HCT116 (cell line): Measurements from ENCODE around the gene ZNF292. TPM values are rescaled to one million over a fixed set of nuclear protein-coding genes. Genes with fewer than 3 reads are reported as not detected.

Source experiments
- ATAC-seq: fragments of 200-7000 bp; cut with Tn5 transposase; 2 replicates; pipeline ENCODE4 v1.9.1; 2020; ENCODE audit warnings: mild to moderate bottlenecking, moderate library complexity
- BruUV-seq: library from RNA; stranded (reverse); fragments of 400-500 nt; replicated peaks from 2 replicates; lab custom pipeline; 2021; lab: Mats Ljungman, UMichigan
- CTCF ChIA-PET: fragments of 300-600 bp; sonication (Branson Sonifier 250); formaldehyde crosslinking; loops from one replicate; lab custom pipeline; 2021; ENCODE audit warnings: antibody characterized with exemption; lab: Charles Lee
- POLR2A ChIA-PET: fragments of 300-600, 350-600 bp; sonication (Branson Sonifier 250); formaldehyde crosslinking; loops from one replicate; lab custom pipeline; 2021; ENCODE audit warnings: antibody characterized with exemption; lab: Charles Lee
- RAD21 ChIA-PET, 2 experiments: fragments of 300-600 bp; sonication (Branson Sonifier 250); formaldehyde crosslinking; loops; one replicate each; lab custom pipeline; 2023; ENCODE audit warnings: low total read pairs in 2 of 2; ENCODE audit not compliant: uncharacterized antibody in 2 of 2, unreplicated experiment in 2 of 2, low non-redundant PET in 1 of 2; lab: Charles Lee
- DNase-seq: peaks from one replicate; pipeline ENCODE4 v3.0.0-alpha.2; 2010; ENCODE audit warnings: low read depth, low spot score
- H2AFZ ChIP-seq: fragments of 200-600 bp; shearing (Covaris generic), sonication (generic); 2 replicates; pipeline ENCODE4 v1.6.1; 2017; ENCODE audit warnings: low read depth, mixed run types, mixed read lengths, antibody characterized with exemption, low read length; ENCODE audit not compliant: poor library complexity, severe bottlenecking
- H3K27ac ChIP-seq: 2 replicates; pipeline ENCODE4 v1.5.1; 2012; ENCODE audit warnings: low read depth, low read length
- H3K27me3 ChIP-seq: fragments of 200-600 bp; sonication (generic); 2 replicates; pipeline ENCODE4 v1.6.1; 2016; ENCODE audit warnings: mixed run types, low read length, mixed read lengths; ENCODE audit not compliant: insufficient read depth
- H3K36me3 ChIP-seq, 2 experiments: fragments of 200-500 bp in 1 of 2; fragments of 200-600 bp in 1 of 2; sonication (Bioruptor generic) in 1 of 2; sonication (generic) in 1 of 2; 2 replicates each; pipeline versions ENCODE4 v1.5.1 to v1.6.1; 2014 to 2016; ENCODE audit warnings: low read length in 2 of 2, inconsistent platforms in 1 of 2, mixed read lengths in 1 of 2, mixed run types in 1 of 2; ENCODE audit not compliant: insufficient read depth in 2 of 2, control insufficient read depth in 1 of 2
- H3K4me1 ChIP-seq, 2 experiments: fragments of 200-600 bp in 1 of 2; sonication (generic) in 1 of 2; 2 replicates each; pipeline versions ENCODE4 v1.5.1 to v1.6.1; 2012 to 2017; ENCODE audit warnings: low read length in 2 of 2, inconsistent platforms in 1 of 2, mild to moderate bottlenecking in 1 of 2, mixed read lengths in 1 of 2, mixed run types in 1 of 2, moderate library complexity in 1 of 2; ENCODE audit not compliant: insufficient read depth in 2 of 2, control insufficient read depth in 1 of 2
- H3K4me2 ChIP-seq: fragments of 200-600 bp; sonication (generic); 2 replicates; pipeline ENCODE4 v1.6.1; 2017; ENCODE audit warnings: mixed run types, low read length, mixed read lengths
- H3K4me3 ChIP-seq, 2 experiments: fragments of 200-600 bp in 1 of 2; sonication (generic) in 1 of 2; replicated peaks in 1 of 2; 2 replicates each; pipeline ENCODE4 v1.5.1; 2011 to 2016; ENCODE audit warnings: low read length in 2 of 2, control low read depth in 1 of 2, low read depth in 1 of 2, mild to moderate bottlenecking in 1 of 2, mixed read lengths in 1 of 2, mixed run types in 1 of 2
- H3K79me2 ChIP-seq: fragments of 200-600 bp; sonication (generic); 2 replicates; pipeline ENCODE4 v1.6.1; 2017; ENCODE audit warnings: mild to moderate bottlenecking, mixed run types, low read length, moderate library complexity, mixed read lengths; ENCODE audit not compliant: insufficient read depth
- H3K9ac ChIP-seq: fragments of 200-600 bp; sonication (generic); 2 replicates; pipeline ENCODE4 v1.6.1; 2016; ENCODE audit warnings: low read length, mixed read lengths
- H3K9me2 ChIP-seq: fragments of 200-600 bp; sonication (generic), shearing (Covaris generic); 2 replicates; pipeline ENCODE4 v1.6.1; 2017; ENCODE audit warnings: mixed run types, mild to moderate bottlenecking, moderate library complexity; ENCODE audit not compliant: insufficient read depth
- H3K9me3 ChIP-seq, 2 experiments: fragments of 200-500 bp in 1 of 2; fragments of 200-600 bp in 1 of 2; sonication (Bioruptor generic) in 1 of 2; sonication (generic) in 1 of 2; 2 replicates each; pipeline ENCODE4 v1.6.1; 2014 to 2017; ENCODE audit warnings: low read length in 2 of 2, mixed read lengths in 2 of 2, inconsistent platforms in 1 of 2, low read depth in 1 of 2, mild to moderate bottlenecking in 1 of 2, mixed run types in 1 of 2, moderate library complexity in 1 of 2; ENCODE audit not compliant: control insufficient read depth in 1 of 2, insufficient read depth in 1 of 2
- H4K20me1 ChIP-seq: fragments of 200-600 bp; sonication (generic), shearing (Covaris generic); 2 replicates; pipeline ENCODE4 v1.6.1; 2017; ENCODE audit warnings: mixed run types, mild to moderate bottlenecking, moderate library complexity; ENCODE audit not compliant: insufficient read depth
- CBX3 ChIP-seq: IDR thresholded peaks from 2 replicates; pipeline ENCODE4 v1.6.1; 2012; ENCODE audit warnings: low read depth
- CEBPB ChIP-seq: IDR thresholded peaks from 2 replicates; pipeline ENCODE4 v1.6.1; 2012; ENCODE audit warnings: low read depth
- ELF1 ChIP-seq: IDR thresholded peaks from 2 replicates; pipeline ENCODE4 v1.6.1; 2012; ENCODE audit warnings: low read depth, borderline replicate concordance
- EZH2 ChIP-seq: fragments of 200-600 bp; sonication (generic); IDR thresholded peaks from 2 replicates; pipeline ENCODE4 v1.6.1; 2017; ENCODE audit warnings: antibody characterized with exemption, mixed run types
- EZH2phosphoT487 ChIP-seq: fragments of 200-600 bp; IDR thresholded peaks from 2 replicates; pipeline ENCODE4 v1.6.1; 2018; ENCODE audit warnings: antibody characterized with exemption, borderline replicate concordance
- FOSL1 ChIP-seq: IDR thresholded peaks from 2 replicates; pipeline ENCODE4 v1.6.1; 2012; ENCODE audit warnings: low read depth
- JUND ChIP-seq: IDR thresholded peaks from 2 replicates; pipeline ENCODE4 v1.6.1; 2012
- POLR2A ChIP-seq: IDR thresholded peaks from 2 replicates; pipeline ENCODE4 v1.7.0; 2011; ENCODE audit warnings: borderline replicate concordance; ENCODE audit not compliant: insufficient read depth, insufficient read length; ENCODE audit errors: extremely low read depth
- RAD21 ChIP-seq: IDR thresholded peaks from 2 replicates; pipeline ENCODE4 v1.6.1; 2012; ENCODE audit warnings: low read depth, mild to moderate bottlenecking
- SIN3A ChIP-seq: IDR thresholded peaks from 2 replicates; pipeline ENCODE4 v1.6.1; 2012; ENCODE audit warnings: low read depth
- SP1 ChIP-seq: IDR thresholded peaks from 2 replicates; pipeline ENCODE4 v1.6.1; 2012; ENCODE audit warnings: low read depth
- SRF ChIP-seq: IDR thresholded peaks from 2 replicates; pipeline ENCODE4 v1.6.1; 2012; ENCODE audit warnings: low read depth
- TCF7L2 ChIP-seq: IDR thresholded peaks from 2 replicates; pipeline ENCODE4 v1.7.0; 2011; ENCODE audit warnings: borderline replicate concordance, inconsistent platforms; ENCODE audit not compliant: insufficient read depth, insufficient read length; ENCODE audit errors: extremely low read depth
- YY1 ChIP-seq: IDR thresholded peaks from 2 replicates; pipeline ENCODE4 v1.6.1; 2011; ENCODE audit warnings: low read length, low read depth, moderate library complexity, mild to moderate bottlenecking; ENCODE audit not compliant: insufficient replicate concordance; ENCODE audit errors: extremely low read depth
- ZNF274 ChIP-seq: fragments of 200-500 bp; sonication (Bioruptor generic); IDR thresholded peaks from 2 replicates; pipeline ENCODE4 v1.6.1; 2014; ENCODE audit warnings: mild to moderate bottlenecking, low read depth, low read length, inconsistent platforms
- intact Hi-C: fragments of 100-400 bp; cut with micrococcal nuclease; formaldehyde crosslinking; loops from 2 replicates; pipeline ENCODE4 v1.10.0; 2022
- total RNA-seq: library from RNA; stranded (reverse); gene quantifications from one replicate; pipeline ENCODE4 v1.2.1, GENCODE V29; 2021; ENCODE audit not compliant: unreplicated experiment
- TF ChIP-seq, protein P1 (sequence below): IDR thresholded peaks from 2 replicates; pipeline ENCODE4 v1.6.1; 2012; ENCODE audit warnings: low read depth
- TF ChIP-seq, protein P2 (sequence below): IDR thresholded peaks from 2 replicates; pipeline ENCODE4 v1.6.1; 2012
- TF ChIP-seq, protein P3 (sequence below): IDR thresholded peaks from 2 replicates; pipeline ENCODE4 v1.6.1; 2011; ENCODE audit warnings: mild to moderate bottlenecking, low read length, moderate library complexity; ENCODE audit not compliant: insufficient replicate concordance; ENCODE audit errors: extremely low read depth

Gene ZNF292
- total RNA-seq, 1 experiment from 2014 or later, result 35.3 TPM

DNA sequence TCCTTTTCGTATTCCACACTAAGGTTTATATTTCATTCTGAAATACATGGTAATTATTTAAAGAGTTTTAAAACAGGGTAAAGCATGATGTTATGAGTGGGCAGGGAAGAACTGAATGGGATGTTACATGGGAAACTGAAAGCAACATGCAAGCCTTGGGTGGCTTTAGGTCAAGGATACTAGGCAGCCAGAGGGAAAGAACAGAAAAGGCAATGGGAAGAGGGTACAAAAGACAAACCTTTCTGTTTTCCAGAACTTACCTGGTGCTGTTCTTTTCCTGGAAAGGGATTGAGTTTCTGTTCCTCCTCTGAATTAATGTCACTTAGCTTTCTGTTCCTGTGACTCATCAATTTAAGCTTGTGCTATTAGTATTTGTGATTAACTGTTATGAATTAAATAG, 95.9 kb downstream of the ZNF292 start (continued):
- TF ChIP-seq, protein P1, sequence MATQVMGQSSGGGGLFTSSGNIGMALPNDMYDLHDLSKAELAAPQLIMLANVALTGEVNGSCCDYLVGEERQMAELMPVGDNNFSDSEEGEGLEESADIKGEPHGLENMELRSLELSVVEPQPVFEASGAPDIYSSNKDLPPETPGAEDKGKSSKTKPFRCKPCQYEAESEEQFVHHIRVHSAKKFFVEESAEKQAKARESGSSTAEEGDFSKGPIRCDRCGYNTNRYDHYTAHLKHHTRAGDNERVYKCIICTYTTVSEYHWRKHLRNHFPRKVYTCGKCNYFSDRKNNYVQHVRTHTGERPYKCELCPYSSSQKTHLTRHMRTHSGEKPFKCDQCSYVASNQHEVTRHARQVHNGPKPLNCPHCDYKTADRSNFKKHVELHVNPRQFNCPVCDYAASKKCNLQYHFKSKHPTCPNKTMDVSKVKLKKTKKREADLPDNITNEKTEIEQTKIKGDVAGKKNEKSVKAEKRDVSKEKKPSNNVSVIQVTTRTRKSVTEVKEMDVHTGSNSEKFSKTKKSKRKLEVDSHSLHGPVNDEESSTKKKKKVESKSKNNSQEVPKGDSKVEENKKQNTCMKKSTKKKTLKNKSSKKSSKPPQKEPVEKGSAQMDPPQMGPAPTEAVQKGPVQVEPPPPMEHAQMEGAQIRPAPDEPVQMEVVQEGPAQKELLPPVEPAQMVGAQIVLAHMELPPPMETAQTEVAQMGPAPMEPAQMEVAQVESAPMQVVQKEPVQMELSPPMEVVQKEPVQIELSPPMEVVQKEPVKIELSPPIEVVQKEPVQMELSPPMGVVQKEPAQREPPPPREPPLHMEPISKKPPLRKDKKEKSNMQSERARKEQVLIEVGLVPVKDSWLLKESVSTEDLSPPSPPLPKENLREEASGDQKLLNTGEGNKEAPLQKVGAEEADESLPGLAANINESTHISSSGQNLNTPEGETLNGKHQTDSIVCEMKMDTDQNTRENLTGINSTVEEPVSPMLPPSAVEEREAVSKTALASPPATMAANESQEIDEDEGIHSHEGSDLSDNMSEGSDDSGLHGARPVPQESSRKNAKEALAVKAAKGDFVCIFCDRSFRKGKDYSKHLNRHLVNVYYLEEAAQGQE, result no peak

DNA sequence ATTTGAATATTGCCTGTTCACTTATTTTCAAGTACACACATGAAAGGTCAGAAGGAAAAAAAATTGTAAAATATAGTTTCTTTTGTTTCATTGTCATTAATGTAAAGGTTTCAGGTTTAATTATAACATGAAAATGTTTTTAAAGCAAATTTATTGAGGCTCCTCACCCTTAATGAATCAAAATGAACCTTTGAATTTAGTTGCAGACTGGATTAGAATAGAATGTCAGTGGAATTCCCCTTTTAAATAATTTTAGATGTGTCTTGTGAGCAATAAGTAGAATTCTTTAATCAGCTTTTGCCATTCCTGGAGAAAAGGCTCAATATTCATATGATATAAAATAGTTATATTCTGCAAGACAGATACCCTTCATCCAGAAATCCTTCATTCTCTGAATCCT, 96.4 kb downstream of the ZNF292 start:
- H3K4me3 ChIP-seq, result no peak overlapping the region
- POLR2A ChIA-PET, result no interaction called here
- TF ChIP-seq, protein P2, sequence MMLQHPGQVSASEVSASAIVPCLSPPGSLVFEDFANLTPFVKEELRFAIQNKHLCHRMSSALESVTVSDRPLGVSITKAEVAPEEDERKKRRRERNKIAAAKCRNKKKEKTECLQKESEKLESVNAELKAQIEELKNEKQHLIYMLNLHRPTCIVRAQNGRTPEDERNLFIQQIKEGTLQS, result no peak
- TF ChIP-seq SRF (no peak), CEBPB (no peak), EZH2 (no peak), POLR2A (no peak), ELF1 (no peak), FOSL1 (no peak), TCF7L2 (no peak), RAD21 (no peak), SIN3A (no peak), JUND (no peak), CBX3 (no peak), SP1 (no peak), ZNF274 (no peak), EZH2phosphoT487 (no peak), YY1 (no peak)
- TF ChIP-seq, protein P1, result no peak
- TF ChIP-seq, protein P3, sequence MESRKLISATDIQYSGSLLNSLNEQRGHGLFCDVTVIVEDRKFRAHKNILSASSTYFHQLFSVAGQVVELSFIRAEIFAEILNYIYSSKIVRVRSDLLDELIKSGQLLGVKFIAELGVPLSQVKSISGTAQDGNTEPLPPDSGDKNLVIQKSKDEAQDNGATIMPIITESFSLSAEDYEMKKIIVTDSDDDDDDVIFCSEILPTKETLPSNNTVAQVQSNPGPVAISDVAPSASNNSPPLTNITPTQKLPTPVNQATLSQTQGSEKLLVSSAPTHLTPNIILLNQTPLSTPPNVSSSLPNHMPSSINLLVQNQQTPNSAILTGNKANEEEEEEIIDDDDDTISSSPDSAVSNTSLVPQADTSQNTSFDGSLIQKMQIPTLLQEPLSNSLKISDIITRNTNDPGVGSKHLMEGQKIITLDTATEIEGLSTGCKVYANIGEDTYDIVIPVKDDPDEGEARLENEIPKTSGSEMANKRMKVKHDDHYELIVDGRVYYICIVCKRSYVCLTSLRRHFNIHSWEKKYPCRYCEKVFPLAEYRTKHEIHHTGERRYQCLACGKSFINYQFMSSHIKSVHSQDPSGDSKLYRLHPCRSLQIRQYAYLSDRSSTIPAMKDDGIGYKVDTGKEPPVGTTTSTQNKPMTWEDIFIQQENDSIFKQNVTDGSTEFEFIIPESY, result no peak

More for the DNA sequence above, 96.4 kb downstream of the ZNF292 start:
- no peaks in the 10 kb centered on the region for H3K4me1 ChIP-seq
- ATAC-seq (no peak), DNase-seq (no peak)
- H3K27ac ChIP-seq, result no peak overlapping the region
- intact Hi-C loops, result no loop called here
- H3K9ac ChIP-seq, result no peak overlapping the region
- ChIA-PET CTCF (no interaction called here), RAD21 (no interaction called here)
- no peaks in the 10 kb centered on the region for H3K9me2 ChIP-seq
- no peaks in the 10 kb centered on the region for H3K79me2 ChIP-seq
- BruUV-seq, result no TSS peak
- H3K27me3 ChIP-seq, result no peaks in the 10 kb centered on the region
- H3K9me3 ChIP-seq, result no peaks in the 10 kb centered on the region
- peaks cover 17 to 21% of the 10 kb centered on the region in 2 experiments; a peak in 3 of 4 replicates for H3K36me3 ChIP-seq
- no peak overlapping the region for H2AFZ ChIP-seq
- no peaks in the 10 kb centered on the region for H4K20me1 ChIP-seq
- H3K4me2 ChIP-seq, result no peak overlapping the region
